H1 (cell line): ENCODE measurements around the gene PTPRF. TPM values are rescaled to one million over a fixed set of nuclear protein-coding genes. Genes with fewer than 3 reads are reported as not detected.
A peak's percentile ranks its signal among the peaks of the same experiment; 100 is the strongest.

Source experiments
- BACH1 ChIP-seq: IDR thresholded peaks from 2 replicates; pipeline ENCODE4 v1.6.1; 2012; ENCODE audit warnings: low read length, improper control_type of control experiment
- BRCA1 ChIP-seq: IDR thresholded peaks from 2 replicates; pipeline ENCODE4 v1.6.1; 2012; ENCODE audit warnings: low read depth, low read length, improper control_type of control experiment
- CEBPB ChIP-seq: IDR thresholded peaks from 2 replicates; pipeline ENCODE4 v1.6.1; 2012; ENCODE audit warnings: low read depth, low read length
- CTBP2 ChIP-seq: IDR thresholded peaks from 2 replicates; pipeline ENCODE4 v1.7.0; 2011; ENCODE audit warnings: borderline replicate concordance, mild to moderate bottlenecking, moderate library complexity, mixed read lengths, low read length; ENCODE audit not compliant: insufficient read depth, insufficient read length
- GABPA ChIP-seq: IDR thresholded peaks from 2 replicates; pipeline ENCODE4 v1.6.1; 2011; ENCODE audit warnings: mild to moderate bottlenecking, low read length, moderate library complexity, borderline replicate concordance; ENCODE audit not compliant: insufficient read depth
- GTF2F1 ChIP-seq: IDR thresholded peaks from 2 replicates; pipeline ENCODE4 v1.6.1; 2012; ENCODE audit warnings: low read depth, low read length, improper control_type of control experiment, borderline replicate concordance
- HDAC2 ChIP-seq, 2 experiments: fragments of 300-600 bp in 1 of 2; sonication (generic) in 1 of 2; IDR thresholded peaks; 2 replicates each; pipeline ENCODE4 v1.6.1; 2011 to 2012; ENCODE audit warnings: low read depth in 2 of 2, low read length in 2 of 2, mild to moderate bottlenecking in 2 of 2, moderate library complexity in 2 of 2, borderline replicate concordance in 1 of 2, inconsistent platforms in 1 of 2
- HDAC6 ChIP-seq: IDR thresholded peaks from one replicate; pipeline ENCODE4 v1.7.1; 2012; ENCODE audit warnings: low read depth, mild to moderate bottlenecking, inconsistent platforms, low read length, moderate library complexity
- JUN ChIP-seq: IDR thresholded peaks from 2 replicates; pipeline ENCODE4 v1.6.1; 2011; ENCODE audit warnings: low read depth, mild to moderate bottlenecking, improper control_type of control experiment, low read length
- KDM1A ChIP-seq: fragments of 200-600, 300-600 bp; sonication (generic); IDR thresholded peaks from 2 replicates; pipeline ENCODE4 v1.7.1; 2016; ENCODE audit warnings: mild to moderate bottlenecking, low read length, borderline replicate concordance
- KDM4A ChIP-seq: IDR thresholded peaks from one replicate; pipeline ENCODE4 v1.7.1; 2012; ENCODE audit warnings: low read depth, mild to moderate bottlenecking, moderate library complexity, low read length, inconsistent platforms; ENCODE audit not compliant: severe bottlenecking
- KDM5A ChIP-seq: fragments of 200-600 bp; IDR thresholded peaks from 2 replicates; pipeline ENCODE4 v1.7.1; 2012; ENCODE audit warnings: mild to moderate bottlenecking, low read length, inconsistent platforms, mixed read lengths
- MAFK ChIP-seq: IDR thresholded peaks from 2 replicates; pipeline ENCODE4 v1.6.1; 2012; ENCODE audit warnings: low read depth, mild to moderate bottlenecking, improper control_type of control experiment, low read length
- POLR2A ChIP-seq, 2 experiments: IDR thresholded peaks; 1 replicate in 1 of 2; 2 replicates in 1 of 2; pipeline ENCODE4 v1.6.1; 2011; ENCODE audit warnings: low read depth in 2 of 2, low read length in 2 of 2, mild to moderate bottlenecking in 2 of 2; ENCODE audit errors: control extremely low read depth in 1 of 2
- SAP30 ChIP-seq: fragments of 300-600 bp; sonication (generic); IDR thresholded peaks from 2 replicates; pipeline ENCODE4 v1.7.1; 2012; ENCODE audit warnings: low read length, moderate library complexity, mild to moderate bottlenecking, inconsistent platforms; ENCODE audit not compliant: insufficient read depth, insufficient replicate concordance
- SIX5 ChIP-seq: IDR thresholded peaks from 2 replicates; pipeline ENCODE4 v1.6.1; 2011; ENCODE audit warnings: mild to moderate bottlenecking, low read depth, low read length
- SP1 ChIP-seq: IDR thresholded peaks from 2 replicates; pipeline ENCODE4 v1.6.1; 2011; ENCODE audit warnings: low read depth, low read length
- SP4 ChIP-seq: IDR thresholded peaks from 2 replicates; pipeline ENCODE4 v1.6.1; 2012; ENCODE audit warnings: low read length, inconsistent platforms
- SRF ChIP-seq: IDR thresholded peaks from 2 replicates; pipeline ENCODE4 v1.6.1; 2011; ENCODE audit warnings: mild to moderate bottlenecking, low read depth, low read length, moderate library complexity
- SUZ12 ChIP-seq: fragments of 200-600 bp; sonication (generic); IDR thresholded peaks from 2 replicates; pipeline ENCODE4 v1.6.1; 2012; ENCODE audit warnings: mild to moderate bottlenecking, inconsistent platforms, low read length, moderate library complexity, mixed read lengths
- TBP ChIP-seq: IDR thresholded peaks from 2 replicates; pipeline ENCODE4 v1.6.1; 2011; ENCODE audit warnings: low read depth, low read length, improper control_type of control experiment
- TCF12 ChIP-seq: IDR thresholded peaks from 2 replicates; pipeline ENCODE4 v1.6.1; 2011; ENCODE audit warnings: low read depth, mild to moderate bottlenecking, low read length
- YY1 ChIP-seq: IDR thresholded peaks from 2 replicates; pipeline ENCODE4 v1.6.1; 2011; ENCODE audit warnings: low read depth, mild to moderate bottlenecking, low read length
- polyA plus RNA-seq, 7 experiments: library from polyadenylated mRNA; depleted of rRNA in 3 of 7; stranded (reverse) in 5 of 7; unstranded in 2 of 7; fragments of >200 nt in 5 of 7; fragments of 200-250 nt in 2 of 7; gene quantifications; 1 replicate in 5 of 7; 2 replicates in 1 of 7; 4 replicates in 1 of 7; pipeline versions ENCODE4 v1.2.1 to v1.2.3, GENCODE V29; 2011 to 2013; ENCODE audit warnings: missing spikeins in 2 of 7, mixed read lengths in 2 of 7
- total RNA-seq: library from RNA; stranded (reverse); fragmentation: NEBNext Ultra II Directional; extraction: Animal tissue kit (Norgen Biotek cat#: 25700); gene quantifications from 2 replicates; pipeline ENCODE4 v1.2.1, GENCODE V29; 2021
- TF ChIP-seq, protein P1 (sequence below): IDR thresholded peaks from 2 replicates; pipeline ENCODE4 v1.6.1; 2012; ENCODE audit warnings: inconsistent platforms
- TF ChIP-seq, protein P2 (sequence below): IDR thresholded peaks from 2 replicates; pipeline ENCODE4 v1.6.1; 2012; ENCODE audit warnings: inconsistent platforms

Gene PTPRF
- total and polyA plus RNA-seq, 2 of the 8 experiments (the other 6 are each of a cell fraction or from before 2014, with no cell fraction given), result 136 to 231 TPM

GRCh38 chr1:43549921-43550597, 19.4 kb downstream of the PTPRF start (continued):
- TF ChIP-seq, protein P1, sequence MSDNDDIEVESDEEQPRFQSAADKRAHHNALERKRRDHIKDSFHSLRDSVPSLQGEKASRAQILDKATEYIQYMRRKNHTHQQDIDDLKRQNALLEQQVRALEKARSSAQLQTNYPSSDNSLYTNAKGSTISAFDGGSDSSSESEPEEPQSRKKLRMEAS, result no peak
- no peak for TF ChIP-seq HDAC2 (IDR thresholded peaks at IDR 0.05; ENCODE audit: borderline replicate concordance in 1 of 2, low read depth in 2 of 2, low read length in 2 of 2)
- no peak for TF ChIP-seq CTBP2
- TF ChIP-seq MAFK, result no peak
- TF ChIP-seq POLR2A (IDR thresholded peaks at IDR 0.05; ENCODE audit: control extremely low read depth in 1 of 2, low read depth in 2 of 2, low read length in 2 of 2), result peak in 1 of 2 experiments; percentile 76; a peak in 2 of 3 replicates
- TF ChIP-seq TCF12, result peak; percentile 65; the same call in 1 of the 2 replicates
- TF ChIP-seq SP1, result peak; percentile 94
- peak; percentile 24; the same call in 1 of the 2 replicates for TF ChIP-seq BACH1
- TF ChIP-seq TBP, result peak; percentile 49
- no peak for TF ChIP-seq GTF2F1
- no peak for TF ChIP-seq JUN
- TF ChIP-seq SIX5, result no peak
- 0 out of 2 replicates have a peak, but pooled peaks have one; percentile 26 for TF ChIP-seq SRF
- TF ChIP-seq BRCA1, result no peak
- TF ChIP-seq CEBPB, result no peak
- TF ChIP-seq KDM5A, result no peak
- TF ChIP-seq, protein P2, sequence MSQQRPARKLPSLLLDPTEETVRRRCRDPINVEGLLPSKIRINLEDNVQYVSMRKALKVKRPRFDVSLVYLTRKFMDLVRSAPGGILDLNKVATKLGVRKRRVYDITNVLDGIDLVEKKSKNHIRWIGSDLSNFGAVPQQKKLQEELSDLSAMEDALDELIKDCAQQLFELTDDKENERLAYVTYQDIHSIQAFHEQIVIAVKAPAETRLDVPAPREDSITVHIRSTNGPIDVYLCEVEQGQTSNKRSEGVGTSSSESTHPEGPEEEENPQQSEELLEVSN, result no peak
- no peak for TF ChIP-seq SUZ12
- no peak for TF ChIP-seq GABPA
- no peak for TF ChIP-seq SAP30
- TF ChIP-seq KDM4A, result no peak
- TF ChIP-seq KDM1A, result no peak
- TF ChIP-seq SP4, result 0 out of 2 replicates have a peak, but pooled peaks have one; percentile 24
- TF ChIP-seq YY1, result no peak
- TF ChIP-seq HDAC6, result no peak
